ENCODE measurements around the gene FFAR3.
"Not testable (repeated sequence)": the region's sequence is repeated elsewhere in the genome, so short reads cannot be mapped to it uniquely, and the experiment has no call there.

The FFAR3 gene

DNA sequence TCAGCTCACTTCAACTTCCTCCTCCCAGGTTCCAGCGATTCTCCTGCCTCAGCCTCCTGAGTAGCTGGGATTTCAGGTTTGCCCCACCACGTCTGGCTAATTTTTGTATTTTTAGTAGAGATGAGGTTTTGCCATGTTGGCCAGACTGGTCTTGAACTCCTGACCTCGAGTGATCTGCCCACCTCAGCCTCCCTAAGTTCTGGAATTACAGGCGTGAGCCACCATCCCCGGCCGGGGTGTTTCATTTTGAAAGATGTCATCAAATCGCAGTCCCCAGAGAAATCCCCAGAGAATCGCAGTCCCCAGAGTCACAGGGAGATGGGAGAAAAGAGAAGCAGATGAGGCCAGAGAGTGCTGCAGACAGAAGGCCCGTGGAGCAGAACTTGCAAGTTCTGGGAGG, 43.2 kb downstream of the FFAR3 start:
- DNase-seq (ENCODE audit: low spot score), result not testable (repeated sequence)

DNA sequence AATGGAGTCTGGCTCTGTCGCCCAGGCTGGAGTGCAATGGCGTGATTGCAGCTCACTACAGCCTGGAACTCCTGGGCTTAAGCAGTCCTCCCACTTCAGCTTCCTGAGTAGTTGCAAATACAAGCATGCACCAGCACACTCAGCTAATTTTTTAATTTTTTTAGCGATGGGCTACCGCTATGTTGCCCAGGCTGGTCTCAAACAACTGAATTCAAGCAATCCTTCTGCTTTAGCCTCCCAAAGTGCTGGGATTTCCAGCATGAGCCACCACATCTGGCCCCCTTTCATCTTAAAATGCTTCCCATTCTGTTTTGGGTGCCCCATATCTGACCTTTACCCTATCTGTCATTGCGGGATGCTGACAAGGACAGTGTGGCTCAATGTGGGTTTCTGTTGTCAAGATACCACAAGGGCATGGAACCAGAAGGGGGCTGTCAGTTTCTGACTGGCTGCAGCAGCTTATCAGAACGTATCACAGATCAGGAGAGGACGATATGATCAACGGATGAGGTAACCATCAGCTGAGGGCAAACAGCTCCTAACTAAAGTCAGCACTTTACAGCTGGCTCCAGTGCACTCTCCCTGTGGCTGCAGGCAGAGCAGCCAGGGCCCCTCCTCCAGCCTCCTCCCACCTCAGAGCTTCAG, 45.0 kb downstream of the FFAR3 start:
- no peak for DNase-seq (ENCODE audit: low spot score)

DNA sequence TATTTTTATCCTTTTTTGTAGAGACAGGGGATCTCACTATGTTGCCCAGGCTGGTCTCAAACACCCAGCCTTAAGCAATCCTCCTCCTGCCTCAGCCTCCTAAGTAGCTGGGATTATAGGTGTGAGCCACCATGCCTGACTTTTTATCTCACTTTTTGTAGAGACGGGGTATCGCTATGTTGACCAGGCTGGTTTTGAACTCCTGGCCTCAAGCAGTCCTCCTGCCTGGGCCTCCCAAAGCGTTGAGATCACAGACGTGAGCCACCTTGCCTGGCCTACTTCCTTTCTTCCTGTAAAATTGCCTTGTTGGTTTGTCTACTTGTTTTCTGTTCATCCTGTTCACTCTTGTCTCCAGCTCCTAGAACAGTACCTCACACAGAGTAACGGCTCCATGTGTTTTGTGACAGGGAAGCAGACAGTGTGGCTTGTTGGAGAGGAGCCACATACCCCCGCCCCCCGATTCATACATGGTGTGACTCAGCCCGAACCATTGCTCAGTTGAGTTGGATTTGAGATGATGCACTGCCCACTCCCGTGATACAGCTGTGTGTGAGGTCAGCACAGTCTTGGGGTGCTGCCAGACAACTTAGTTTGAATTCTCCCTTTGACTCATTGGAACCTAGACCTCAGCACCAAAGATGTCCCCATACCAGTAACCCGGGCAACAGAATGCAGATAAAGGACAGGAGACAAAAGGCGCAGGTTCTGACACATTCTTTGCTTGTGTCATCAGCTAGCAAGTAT, 46.8 kb downstream of the FFAR3 start:
- DNase-seq (ENCODE audit: low spot score), result no peak

DNA sequence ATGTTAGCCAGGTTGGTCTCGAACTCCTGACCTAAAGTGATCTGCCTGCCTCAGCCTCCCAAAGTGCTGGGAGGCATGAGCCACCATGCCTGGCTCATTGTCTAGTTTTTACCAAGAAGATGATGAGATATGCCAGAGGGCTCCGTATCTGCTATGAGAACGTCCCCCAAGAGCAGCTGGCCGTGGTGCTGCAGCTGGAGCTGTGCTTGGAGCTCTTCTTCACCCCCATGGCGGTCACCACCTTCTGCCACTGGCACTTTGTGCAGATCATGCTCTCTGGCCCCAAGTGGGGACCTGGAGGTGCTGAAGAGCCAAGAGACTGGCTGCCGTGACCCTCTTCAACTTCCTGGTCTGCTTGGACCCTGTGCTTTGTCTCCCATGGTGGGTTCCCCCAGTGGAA, 49.4 kb downstream of the FFAR3 start:
- DNase-seq (ENCODE audit: low spot score), result no peak

DNA sequence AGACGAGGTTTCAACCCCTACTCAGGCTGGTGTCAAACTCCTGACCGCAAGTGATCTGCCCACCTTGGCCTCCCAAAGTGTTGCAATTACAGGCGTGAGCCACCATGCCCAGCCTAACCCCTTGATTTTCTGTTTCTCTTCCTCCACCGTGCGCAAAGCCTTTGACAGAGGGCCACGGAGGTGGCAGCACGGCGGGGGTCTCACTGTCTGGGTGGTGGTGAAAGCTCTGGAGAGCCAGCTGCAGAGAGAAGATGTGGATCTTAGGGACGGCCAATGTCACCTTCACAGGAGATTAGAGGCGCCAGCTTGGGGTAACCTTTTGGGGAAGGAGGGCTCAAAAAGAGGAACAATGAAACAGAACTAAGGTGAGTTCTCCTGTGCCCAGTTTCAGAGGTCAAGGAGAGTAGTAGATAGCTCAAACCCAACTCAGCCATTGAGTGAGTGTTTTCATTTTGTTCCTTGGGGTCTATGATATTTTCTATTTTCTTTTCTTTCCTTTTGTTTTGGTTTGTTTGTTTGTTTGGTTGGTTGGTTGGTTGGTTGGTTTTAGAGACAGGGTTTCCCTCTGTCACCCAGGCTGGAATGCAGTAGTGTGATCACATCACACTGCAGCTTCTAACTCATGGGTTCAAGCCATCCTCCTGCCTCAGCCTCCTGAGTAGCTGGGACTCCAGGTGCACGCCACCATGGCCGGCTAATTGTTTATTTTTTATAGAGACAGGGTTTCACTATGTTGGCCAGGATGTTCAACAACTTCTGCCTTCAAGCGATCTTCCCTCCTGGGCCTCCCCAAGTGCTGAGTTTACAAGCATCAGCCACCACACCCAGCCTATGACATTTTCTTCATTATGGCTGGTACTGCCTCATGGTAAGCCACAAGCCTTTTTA, 50.3 kb downstream of the FFAR3 start:
- DNase-seq (ENCODE audit: low spot score), result no peak

DNA sequence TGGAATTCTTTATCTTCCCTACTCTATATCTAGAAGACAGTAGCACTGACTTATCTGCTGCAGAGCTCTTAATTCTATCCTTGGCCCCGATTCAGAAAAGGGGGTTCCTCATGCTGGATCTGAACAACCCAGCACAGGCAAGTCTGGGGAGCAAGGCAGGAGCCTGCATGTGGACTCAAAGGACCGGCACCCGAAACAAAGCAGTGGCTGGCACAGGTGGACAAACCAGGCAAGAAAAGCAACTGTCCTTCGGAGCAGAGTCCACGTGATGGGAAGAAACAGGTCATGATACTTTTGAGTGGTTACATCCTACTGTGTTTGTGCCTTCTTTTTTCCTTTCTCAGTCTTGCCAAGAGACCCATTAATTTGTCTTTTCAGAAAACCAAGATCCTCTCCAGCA, 50.9 kb downstream of the FFAR3 start:
- no peak for DNase-seq (ENCODE audit: low spot score)

Measured in NAMALWA (cell line).